Astrocyte of the spinal cord (primary cell): ENCODE results near the gene MRPS25.

Source experiments
- DNase-seq: peaks from one replicate; pipeline ENCODE4 v3.0.0; 2011; ENCODE audit warnings: low read depth, low spot score
- H3K4me3 ChIP-seq: 2 replicates; pipeline ENCODE4 v1.5.1; 2011; ENCODE audit warnings: low read depth, mild to moderate bottlenecking, low read length, moderate library complexity
- CTCF ChIP-seq: IDR thresholded peaks from 2 replicates; pipeline ENCODE4 v1.5.1; 2012; ENCODE audit warnings: low read depth, mild to moderate bottlenecking, low read length, inconsistent platforms
- in situ Hi-C: cut with HindIII; loops from 2 replicates; pipeline ENCODE4 v1.10.0; 2017; ENCODE audit warnings: low sequenced_read_pairs

Gene MRPS25

GRCh38 chr3:15063238-15063637, 1.9 kb downstream of the MRPS25 start:
- no peak for TF ChIP-seq CTCF
- no peak overlapping the region for H3K4me3 ChIP-seq
- DNase-seq, result no peak
- in situ Hi-C loops, result no loop called here

GRCh38 chr3:15060029-15060428, 5.1 kb downstream of the MRPS25 start:
- H3K4me3 ChIP-seq, result no peak overlapping the region
- no peak for DNase-seq
- in situ Hi-C loops, result no loop called here
- TF ChIP-seq CTCF, result no peak

- DNase-seq, result no peak
- in situ Hi-C loops, result no loop called here
- no peak for TF ChIP-seq CTCF
- no peak overlapping the region for H3K4me3 ChIP-seq
These were observed 8.3 kb downstream of the MRPS25 start for GRCh38 chr3:15056676-15057404.

GRCh38 chr3:15055019-15055557, 10.0 kb downstream of the MRPS25 start:
- in situ Hi-C loops, result no loop called here
- no peak for TF ChIP-seq CTCF
- DNase-seq, result peak; percentile 32
- no peak overlapping the region for H3K4me3 ChIP-seq

- no peak overlapping the region for H3K4me3 ChIP-seq
- in situ Hi-C loops, result no loop called here
- DNase-seq, result no peak
- TF ChIP-seq CTCF, result no peak
These were observed 11.6 kb downstream of the MRPS25 start for GRCh38 chr3:15053541-15053940.

GRCh38 chr3:15052335-15053242, 12.5 kb downstream of the MRPS25 start:
- no peak overlapping the region for H3K4me3 ChIP-seq
- TF ChIP-seq CTCF, result no peak
- in situ Hi-C loops, result no loop called here
- DNase-seq, result no peak
